Hematopoietic multipotent progenitor cell (in vitro differentiated cells): Measurements from ENCODE around the gene EIF2D. TPM values are rescaled to one million over a fixed set of nuclear protein-coding genes. Genes with fewer than 3 reads are reported as not detected.

ENCODE experiments used
- DNase-seq, 3 donors: peaks; one replicate each; pipeline ENCODE4 v3.0.0-alpha.2; 2011 to 2015; ENCODE audit warnings: low read depth in 2 of 3, low spot score in 2 of 3
- total RNA-seq: library from RNA; depleted of rRNA; stranded (reverse); fragments of >200 nt; gene quantifications from one replicate; pipeline ENCODE4 v1.2.3, GENCODE V29; 2012

The EIF2D gene
- total RNA-seq, 1 donor, result 75.4 TPM

DNA sequence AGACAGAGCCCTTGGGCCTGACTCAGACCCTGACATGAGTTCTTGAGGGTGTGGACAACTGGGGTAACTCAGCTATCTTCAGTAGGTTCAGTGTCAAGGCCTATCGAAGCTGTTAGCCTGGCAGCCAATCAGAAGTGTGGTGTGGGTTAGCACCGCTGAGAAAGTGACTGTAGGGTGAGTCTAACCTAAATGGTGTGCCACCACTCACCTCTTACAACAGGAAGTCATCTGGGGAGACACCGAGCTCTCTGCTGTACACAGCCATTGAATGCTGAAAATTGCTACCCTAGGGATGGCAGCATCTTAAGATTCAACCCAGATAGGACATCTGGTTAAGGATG lies 60.3 kb downstream of the EIF2D start:
- DNase-seq, result no peak

DNA sequence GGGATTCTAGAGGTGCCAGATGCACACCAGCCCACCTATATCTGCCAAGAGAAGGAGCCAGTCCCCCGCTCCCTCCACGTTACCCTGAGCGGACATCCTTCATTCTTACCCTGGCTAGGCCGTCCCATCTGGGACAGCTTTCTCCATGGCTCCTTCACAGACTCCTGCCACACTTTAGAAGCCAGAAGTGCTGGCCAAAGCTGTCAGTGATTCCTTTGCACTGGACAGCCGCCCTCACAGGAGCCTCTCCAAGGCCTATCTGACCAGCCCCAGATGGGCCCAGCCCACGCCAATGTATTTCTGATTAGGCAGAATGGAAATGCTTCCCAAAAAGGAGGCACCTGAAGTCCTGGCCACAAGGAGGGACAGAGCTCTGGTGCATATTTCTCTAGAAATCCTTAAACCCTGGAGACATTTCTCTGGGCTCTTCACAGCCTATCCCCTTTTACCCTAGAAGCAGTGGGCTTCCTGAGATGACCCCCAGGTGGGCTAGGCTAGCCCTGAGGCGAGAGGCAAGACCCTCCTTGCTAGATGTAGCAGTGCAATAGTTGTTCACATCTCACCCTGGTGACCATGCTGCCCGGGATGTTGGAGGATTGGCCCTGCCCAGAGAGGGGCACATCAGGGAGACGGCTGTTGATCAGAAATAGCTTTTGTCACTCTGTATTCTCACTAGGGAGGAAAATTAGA lies 60.8 kb downstream of the EIF2D start:
- no peak for DNase-seq

DNA sequence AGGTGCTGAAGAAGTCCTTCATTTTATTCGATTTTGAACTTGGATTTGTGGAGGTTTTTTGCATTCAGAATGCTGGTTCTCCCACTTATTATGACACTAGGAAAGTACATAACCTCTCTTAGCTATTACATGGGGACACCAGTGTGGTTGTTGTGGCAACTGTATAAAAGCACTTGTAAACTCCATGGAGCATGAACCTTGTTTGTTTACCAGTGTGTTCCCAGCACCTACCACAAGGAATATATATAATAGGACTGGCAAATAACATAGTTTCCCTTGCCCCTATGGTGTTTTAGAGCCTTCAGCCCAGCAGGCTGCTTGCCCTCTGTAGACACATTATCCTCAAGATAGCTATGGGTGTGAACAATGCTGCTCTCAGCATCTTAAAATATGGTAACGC lies 61.8 kb downstream of the EIF2D start:
- DNase-seq, result no peak

DNA sequence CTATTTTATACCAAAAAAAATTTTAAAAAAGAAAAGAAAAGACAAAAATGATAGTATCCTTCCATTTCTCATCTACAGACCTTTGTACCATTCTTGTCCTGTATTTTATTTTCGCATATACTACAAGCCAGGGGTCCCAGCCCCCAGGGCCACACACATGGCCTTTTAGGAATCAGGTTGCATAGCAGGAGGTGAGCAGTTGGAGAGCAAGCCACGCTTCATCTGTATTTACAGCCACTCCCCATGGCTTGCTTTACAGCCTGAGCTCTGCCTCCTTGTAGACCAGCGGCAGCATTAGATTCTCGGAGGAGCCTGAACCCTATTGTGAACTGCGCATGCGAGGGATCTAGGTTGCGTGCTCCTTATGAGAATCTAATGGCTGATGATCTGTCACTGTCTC lies 65.2 kb downstream of the EIF2D start:
- no peak for DNase-seq

DNA sequence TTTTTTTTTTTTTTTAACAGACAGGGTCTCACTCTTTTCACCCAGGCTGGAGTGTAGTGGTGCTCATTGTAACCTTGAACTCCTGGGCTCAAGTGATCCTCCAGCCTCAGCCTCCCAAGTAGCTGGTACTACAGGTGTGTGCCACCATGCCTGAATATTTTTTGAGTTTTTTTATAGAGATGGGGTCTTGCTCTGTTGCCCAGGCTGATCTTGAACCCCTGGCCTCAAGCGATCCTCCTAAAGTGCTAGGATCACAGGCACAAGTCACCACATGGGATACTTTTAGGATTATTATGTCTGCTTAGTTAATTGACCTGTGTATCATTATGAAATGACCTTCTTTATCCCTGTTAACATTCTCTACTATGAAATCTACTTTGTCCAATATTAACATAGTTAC lies 66.9 kb downstream of the EIF2D start:
- DNase-seq, result no peak

DNA sequence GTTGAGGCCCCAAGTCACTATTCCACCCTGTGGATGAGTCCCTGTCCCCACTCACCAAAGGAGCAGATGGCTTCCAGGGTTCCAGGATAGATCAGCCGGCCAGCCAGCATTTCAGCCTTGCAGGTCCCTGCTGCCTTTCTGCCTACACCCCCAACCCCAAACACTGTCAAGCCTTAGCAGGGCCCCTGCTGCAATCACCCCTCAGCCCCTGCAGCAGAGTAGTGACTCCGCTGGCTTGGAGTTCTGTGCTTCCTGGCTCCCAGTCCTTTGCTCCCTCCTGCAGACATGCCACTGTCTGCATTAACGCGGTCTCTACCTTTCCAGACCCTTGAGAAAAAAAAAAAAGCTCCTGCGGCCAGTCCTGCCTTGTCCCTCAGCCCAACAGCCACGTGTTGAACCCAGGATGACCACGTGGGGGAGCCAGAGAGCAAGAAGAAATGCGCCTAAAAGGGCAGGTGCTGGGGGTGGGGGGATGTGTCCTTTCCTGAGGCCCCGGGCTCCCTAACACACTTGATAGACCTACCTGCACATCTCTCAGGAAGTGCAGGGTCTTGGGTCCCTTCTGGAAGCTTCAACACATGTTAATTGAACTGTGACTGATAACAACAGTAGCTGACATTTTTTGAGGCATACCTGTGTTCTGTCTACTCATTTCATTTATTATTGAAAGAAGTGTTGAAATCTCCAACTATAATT lies 67.6 kb downstream of the EIF2D start:
- DNase-seq, result peak; percentile 60 to 80 (median 68)

Other genes starting within 250 kb of the EIF2D start
- gene IKBKE, start 142.0 kb downstream of the EIF2D start, total RNA-seq, result 29.4 TPM
- gene RASSF5, start 104.9 kb downstream of the EIF2D start, total RNA-seq, result 19.1 TPM
- 11.0 TPM for gene DYRK3, start 23.1 kb upstream of the EIF2D start, total RNA-seq
- 56.3 TPM for gene MAPKAPK2, start 72.4 kb upstream of the EIF2D start, total RNA-seq
- gene IL19, start 158.3 kb upstream of the EIF2D start, total RNA-seq, result not detected
- gene IL10, start 160.0 kb upstream of the EIF2D start, total RNA-seq, result under 0.01 TPM